ENCODE results near the gene SIRPG. TPM values are rescaled to one million over a fixed set of nuclear protein-coding genes. Genes with fewer than 3 reads are reported as not detected.

The SIRPG gene
- total and polyA plus RNA-seq, 4 donors, result 0.32 to 0.71 (median 0.42) TPM; not detected in 1

DNA sequence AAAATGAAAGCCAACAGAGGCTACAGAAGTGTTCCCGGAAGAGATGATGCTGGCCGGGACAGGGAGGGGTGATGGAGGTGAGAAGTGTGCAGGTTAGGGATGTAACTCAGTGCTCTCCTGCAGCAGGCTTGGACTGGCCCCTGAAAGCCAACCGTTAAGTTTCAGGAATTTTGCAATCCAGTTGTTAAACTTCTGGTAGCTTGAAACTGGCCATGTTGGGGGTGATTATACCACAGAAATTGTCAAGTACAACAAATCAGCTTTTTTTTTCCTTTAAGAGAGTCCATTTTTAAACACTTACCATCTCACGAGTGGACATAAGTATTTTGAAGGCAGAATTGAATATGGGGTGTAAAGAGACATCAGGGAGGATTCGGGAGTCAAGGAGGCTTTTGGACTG, 29.0 kb downstream of the SIRPG start:
- Histone ChIP-seq H3K4me1 (ENCODE audit: control insufficient read depth in 4 of 4, insufficient read depth in 4 of 4, low read length in 3 of 4) (no peaks in the 10 kb centered on the region), H3K9me3 (ENCODE audit: control insufficient read depth in 4 of 4, low read length in 3 of 4) (no peaks in the 10 kb centered on the region), H3K27ac (ENCODE audit: low read depth in 1 of 2, low read length in 2 of 2) (no peak overlapping the region), H3K4me3 (ENCODE audit: low read depth in 1 of 3, low read length in 3 of 3) (no peak overlapping the region), H3K27me3 (ENCODE audit: control insufficient read depth in 4 of 4, insufficient read depth in 4 of 4, low read length in 3 of 4) (no peaks in the 10 kb centered on the region), H3K36me3 (ENCODE audit: control insufficient read depth in 4 of 4, insufficient read depth in 3 of 4, low read depth in 1 of 4, low read length in 3 of 4) (no peaks in the 10 kb centered on the region), H3K9ac (ENCODE audit: low read depth in 1 of 2, low read length in 2 of 2) (no peak overlapping the region)
- TF ChIP-seq RAD21 (IDR thresholded peaks at IDR 0.05) (no peak), GABPA (IDR thresholded peaks at IDR 0.05 in 1 of 2, conservative IDR thresholded peaks at IDR 0.05 in 1 of 2) (no peak), REST (IDR thresholded peaks at IDR 0.05) (no peak), SP1 (IDR thresholded peaks at IDR 0.05) (no peak), YY1 (IDR thresholded peaks at IDR 0.05) (no peak), HNF4A (conservative IDR thresholded peaks at IDR 0.05) (no peak), EGR1 (IDR thresholded peaks at IDR 0.05; ENCODE audit: low read depth in 2 of 2) (no peak), ATF3 (IDR thresholded peaks at IDR 0.05) (no peak), HNF4G (IDR thresholded peaks at IDR 0.05) (no peak), RXRA (IDR thresholded peaks at IDR 0.05) (no peak), FOXA1 (IDR thresholded peaks at IDR 0.05) (no peak)
- TF ChIP-seq, protein P1, sequence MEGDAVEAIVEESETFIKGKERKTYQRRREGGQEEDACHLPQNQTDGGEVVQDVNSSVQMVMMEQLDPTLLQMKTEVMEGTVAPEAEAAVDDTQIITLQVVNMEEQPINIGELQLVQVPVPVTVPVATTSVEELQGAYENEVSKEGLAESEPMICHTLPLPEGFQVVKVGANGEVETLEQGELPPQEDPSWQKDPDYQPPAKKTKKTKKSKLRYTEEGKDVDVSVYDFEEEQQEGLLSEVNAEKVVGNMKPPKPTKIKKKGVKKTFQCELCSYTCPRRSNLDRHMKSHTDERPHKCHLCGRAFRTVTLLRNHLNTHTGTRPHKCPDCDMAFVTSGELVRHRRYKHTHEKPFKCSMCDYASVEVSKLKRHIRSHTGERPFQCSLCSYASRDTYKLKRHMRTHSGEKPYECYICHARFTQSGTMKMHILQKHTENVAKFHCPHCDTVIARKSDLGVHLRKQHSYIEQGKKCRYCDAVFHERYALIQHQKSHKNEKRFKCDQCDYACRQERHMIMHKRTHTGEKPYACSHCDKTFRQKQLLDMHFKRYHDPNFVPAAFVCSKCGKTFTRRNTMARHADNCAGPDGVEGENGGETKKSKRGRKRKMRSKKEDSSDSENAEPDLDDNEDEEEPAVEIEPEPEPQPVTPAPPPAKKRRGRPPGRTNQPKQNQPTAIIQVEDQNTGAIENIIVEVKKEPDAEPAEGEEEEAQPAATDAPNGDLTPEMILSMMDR (IDR thresholded peaks at IDR 0.05; ENCODE audit: low read depth, low read length, missing input control), result no peak
- WGBS, result 65% methylated on average over 5 of the region's 5 CpGs
- DNase-seq (ENCODE audit: low spot score), result no peak

GRCh38 chr20:1627200-1627550, 30.4 kb downstream of the SIRPG start:
- H3K9ac ChIP-seq (ENCODE audit: low read depth in 1 of 2, low read length in 2 of 2), result no peak overlapping the region
- no peak overlapping the region for H3K27ac ChIP-seq (ENCODE audit: low read depth in 1 of 2, low read length in 2 of 2)
- no peak overlapping the region for H3K4me3 ChIP-seq (ENCODE audit: low read depth in 1 of 3, low read length in 3 of 3)
- H3K9me3 ChIP-seq (ENCODE audit: control insufficient read depth in 4 of 4, low read length in 3 of 4), result no peaks in the 10 kb centered on the region
- 88% methylated on average over 2 of the region's 2 CpGs for WGBS
- peaks cover 0 to 2% (median 0%) of the 10 kb centered on the region in 4 donors for H3K27me3 ChIP-seq (ENCODE audit: control insufficient read depth in 4 of 4, insufficient read depth in 4 of 4, low read length in 3 of 4)
- no peaks in the 10 kb centered on the region for H3K4me1 ChIP-seq (ENCODE audit: control insufficient read depth in 4 of 4, insufficient read depth in 4 of 4, low read length in 3 of 4)
- DNase-seq (ENCODE audit: low spot score), result no peak
- no peaks in the 10 kb centered on the region for H3K36me3 ChIP-seq (ENCODE audit: control insufficient read depth in 4 of 4, insufficient read depth in 3 of 4, low read depth in 1 of 4, low read length in 3 of 4)
- TF ChIP-seq FOXA2 (IDR thresholded peaks at IDR 0.05) (no peak), TAF1 (conservative IDR thresholded peaks at IDR 0.05) (no peak), HNF4A (conservative IDR thresholded peaks at IDR 0.05) (no peak), ATF3 (IDR thresholded peaks at IDR 0.05) (no peak), RAD21 (IDR thresholded peaks at IDR 0.05) (no peak), NR2F2 (IDR thresholded peaks at IDR 0.05) (no peak), JUND (IDR thresholded peaks at IDR 0.05) (no peak), RXRA (IDR thresholded peaks at IDR 0.05) (no peak), SP1 (IDR thresholded peaks at IDR 0.05) (no peak), HNF4G (IDR thresholded peaks at IDR 0.05) (no peak), YY1 (IDR thresholded peaks at IDR 0.05) (no peak), MAX (IDR thresholded peaks at IDR 0.05) (no peak), REST (IDR thresholded peaks at IDR 0.05) (no peak), GABPA (IDR thresholded peaks at IDR 0.05 in 1 of 2, conservative IDR thresholded peaks at IDR 0.05 in 1 of 2) (no peak)
- TF ChIP-seq, protein P2, sequence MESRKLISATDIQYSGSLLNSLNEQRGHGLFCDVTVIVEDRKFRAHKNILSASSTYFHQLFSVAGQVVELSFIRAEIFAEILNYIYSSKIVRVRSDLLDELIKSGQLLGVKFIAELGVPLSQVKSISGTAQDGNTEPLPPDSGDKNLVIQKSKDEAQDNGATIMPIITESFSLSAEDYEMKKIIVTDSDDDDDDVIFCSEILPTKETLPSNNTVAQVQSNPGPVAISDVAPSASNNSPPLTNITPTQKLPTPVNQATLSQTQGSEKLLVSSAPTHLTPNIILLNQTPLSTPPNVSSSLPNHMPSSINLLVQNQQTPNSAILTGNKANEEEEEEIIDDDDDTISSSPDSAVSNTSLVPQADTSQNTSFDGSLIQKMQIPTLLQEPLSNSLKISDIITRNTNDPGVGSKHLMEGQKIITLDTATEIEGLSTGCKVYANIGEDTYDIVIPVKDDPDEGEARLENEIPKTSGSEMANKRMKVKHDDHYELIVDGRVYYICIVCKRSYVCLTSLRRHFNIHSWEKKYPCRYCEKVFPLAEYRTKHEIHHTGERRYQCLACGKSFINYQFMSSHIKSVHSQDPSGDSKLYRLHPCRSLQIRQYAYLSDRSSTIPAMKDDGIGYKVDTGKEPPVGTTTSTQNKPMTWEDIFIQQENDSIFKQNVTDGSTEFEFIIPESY (IDR thresholded peaks at IDR 0.05), result no peak
- TF ChIP-seq, protein P1 (IDR thresholded peaks at IDR 0.05; ENCODE audit: low read depth, low read length, missing input control), result no peak

Measured in liver (tissue), 9 donors.